22Rv1 (cell line): ENCODE results near the gene KRT6A.

Experiments
- CTCF ChIP-seq: fragments of 450-650 bp; IDR thresholded peaks from 2 replicates; pipeline ENCODE4 v1.5.1; 2017; ENCODE audit warnings: mild to moderate bottlenecking
- ZFX ChIP-seq: fragments of 450-650 bp; IDR thresholded peaks from 2 replicates; pipeline ENCODE4 v1.6.1; 2017; ENCODE audit warnings: antibody characterized with exemption, borderline replicate concordance

GRCh38 chr12:52448228-52448627 is 44.8 kb downstream of the KRT6A start:
- no peak for TF ChIP-seq CTCF
- no peak for TF ChIP-seq ZFX
